Ishikawa (cell line): ENCODE results near the gene PEPD.

Experiments
- CEBPB ChIP-seq: IDR thresholded peaks from 2 replicates; pipeline ENCODE4 v1.6.1; 2012
- CREB1 ChIP-seq: IDR thresholded peaks from 2 replicates; pipeline ENCODE4 v1.6.1; 2012; ENCODE audit warnings: low read depth
- EGR1 ChIP-seq: IDR thresholded peaks from 2 replicates; pipeline ENCODE4 v1.6.1; 2012
- EP300 ChIP-seq: IDR thresholded peaks from 2 replicates; pipeline ENCODE4 v1.6.1; 2012; ENCODE audit warnings: borderline replicate concordance
- FOXM1 ChIP-seq: IDR thresholded peaks from 2 replicates; pipeline ENCODE4 v1.6.1; 2012; ENCODE audit warnings: low read depth, borderline replicate concordance
- NFIC ChIP-seq: IDR thresholded peaks from 2 replicates; pipeline ENCODE4 v1.6.1; 2012
- RAD21 ChIP-seq: IDR thresholded peaks from 2 replicates; pipeline ENCODE4 v1.6.1; 2012; ENCODE audit warnings: low read depth
- TAF1 ChIP-seq: IDR thresholded peaks from 2 replicates; pipeline ENCODE4 v1.6.1; 2012; ENCODE audit warnings: low read depth, mild to moderate bottlenecking
- TCF12 ChIP-seq: IDR thresholded peaks from 2 replicates; pipeline ENCODE4 v1.6.1; 2012; ENCODE audit warnings: low read depth
- TEAD4 ChIP-seq: IDR thresholded peaks from 2 replicates; pipeline ENCODE4 v1.6.1; 2012
- YY1 ChIP-seq: IDR thresholded peaks from 2 replicates; pipeline ENCODE4 v1.6.1; 2012; ENCODE audit warnings: low read depth
- TF ChIP-seq, protein P1 (sequence below): IDR thresholded peaks from 2 replicates; pipeline ENCODE4 v1.6.1; 2012
- TF ChIP-seq, protein P2 (sequence below): IDR thresholded peaks from 2 replicates; pipeline ENCODE4 v1.6.1; 2012; ENCODE audit warnings: low read depth, mild to moderate bottlenecking
- TF ChIP-seq, protein P3 (sequence below): IDR thresholded peaks from 2 replicates; pipeline ENCODE4 v1.6.1; 2012

- TF ChIP-seq, protein P1, sequence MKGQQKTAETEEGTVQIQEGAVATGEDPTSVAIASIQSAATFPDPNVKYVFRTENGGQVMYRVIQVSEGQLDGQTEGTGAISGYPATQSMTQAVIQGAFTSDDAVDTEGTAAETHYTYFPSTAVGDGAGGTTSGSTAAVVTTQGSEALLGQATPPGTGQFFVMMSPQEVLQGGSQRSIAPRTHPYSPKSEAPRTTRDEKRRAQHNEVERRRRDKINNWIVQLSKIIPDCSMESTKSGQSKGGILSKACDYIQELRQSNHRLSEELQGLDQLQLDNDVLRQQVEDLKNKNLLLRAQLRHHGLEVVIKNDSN = no peak
- TF ChIP-seq CEBPB = no peak
- TF ChIP-seq TEAD4 = no peak
- no peak for TF ChIP-seq EP300
- no peak for TF ChIP-seq YY1
- no peak for TF ChIP-seq FOXM1
- TF ChIP-seq, protein P2, sequence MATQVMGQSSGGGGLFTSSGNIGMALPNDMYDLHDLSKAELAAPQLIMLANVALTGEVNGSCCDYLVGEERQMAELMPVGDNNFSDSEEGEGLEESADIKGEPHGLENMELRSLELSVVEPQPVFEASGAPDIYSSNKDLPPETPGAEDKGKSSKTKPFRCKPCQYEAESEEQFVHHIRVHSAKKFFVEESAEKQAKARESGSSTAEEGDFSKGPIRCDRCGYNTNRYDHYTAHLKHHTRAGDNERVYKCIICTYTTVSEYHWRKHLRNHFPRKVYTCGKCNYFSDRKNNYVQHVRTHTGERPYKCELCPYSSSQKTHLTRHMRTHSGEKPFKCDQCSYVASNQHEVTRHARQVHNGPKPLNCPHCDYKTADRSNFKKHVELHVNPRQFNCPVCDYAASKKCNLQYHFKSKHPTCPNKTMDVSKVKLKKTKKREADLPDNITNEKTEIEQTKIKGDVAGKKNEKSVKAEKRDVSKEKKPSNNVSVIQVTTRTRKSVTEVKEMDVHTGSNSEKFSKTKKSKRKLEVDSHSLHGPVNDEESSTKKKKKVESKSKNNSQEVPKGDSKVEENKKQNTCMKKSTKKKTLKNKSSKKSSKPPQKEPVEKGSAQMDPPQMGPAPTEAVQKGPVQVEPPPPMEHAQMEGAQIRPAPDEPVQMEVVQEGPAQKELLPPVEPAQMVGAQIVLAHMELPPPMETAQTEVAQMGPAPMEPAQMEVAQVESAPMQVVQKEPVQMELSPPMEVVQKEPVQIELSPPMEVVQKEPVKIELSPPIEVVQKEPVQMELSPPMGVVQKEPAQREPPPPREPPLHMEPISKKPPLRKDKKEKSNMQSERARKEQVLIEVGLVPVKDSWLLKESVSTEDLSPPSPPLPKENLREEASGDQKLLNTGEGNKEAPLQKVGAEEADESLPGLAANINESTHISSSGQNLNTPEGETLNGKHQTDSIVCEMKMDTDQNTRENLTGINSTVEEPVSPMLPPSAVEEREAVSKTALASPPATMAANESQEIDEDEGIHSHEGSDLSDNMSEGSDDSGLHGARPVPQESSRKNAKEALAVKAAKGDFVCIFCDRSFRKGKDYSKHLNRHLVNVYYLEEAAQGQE = no peak
- no peak for TF ChIP-seq TCF12
- TF ChIP-seq NFIC = no peak
- no peak for TF ChIP-seq TAF1
- no peak for TF ChIP-seq CREB1
- no peak for TF ChIP-seq EGR1
- TF ChIP-seq RAD21 = no peak
- TF ChIP-seq, protein P3, sequence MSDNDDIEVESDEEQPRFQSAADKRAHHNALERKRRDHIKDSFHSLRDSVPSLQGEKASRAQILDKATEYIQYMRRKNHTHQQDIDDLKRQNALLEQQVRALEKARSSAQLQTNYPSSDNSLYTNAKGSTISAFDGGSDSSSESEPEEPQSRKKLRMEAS = no peak
These were observed 126.6 kb downstream of the PEPD start for GRCh38 chr19:33394723-33395560.
